Karpas-422 (cell line): ENCODE measurements around the gene LNPEP. TPM values are rescaled to one million over a fixed set of nuclear protein-coding genes. Genes with fewer than 3 reads are reported as not detected.

Source experiments
- DNase-seq: peaks from one replicate; pipeline ENCODE4 v3.0.0-alpha.2; 2015
- H2AFZ ChIP-seq: fragments of 200-600 bp; sonication (generic); 2 replicates; pipeline ENCODE4 v1.6.1; 2014; ENCODE audit warnings: antibody characterized with exemption, low read length, mixed read lengths
- H3K27ac ChIP-seq: fragments of 200-600 bp; sonication (generic); 2 replicates; pipeline ENCODE4 v1.5.1; 2014; ENCODE audit warnings: mild to moderate bottlenecking, low read length, moderate library complexity
- H3K27me3 ChIP-seq: fragments of 200-600 bp; sonication (generic); 2 replicates; pipeline ENCODE4 v1.6.1; 2014; ENCODE audit warnings: low read length, mixed read lengths
- H3K36me3 ChIP-seq: fragments of 200-600 bp; sonication (generic); 2 replicates; pipeline ENCODE4 v1.6.1; 2014; ENCODE audit warnings: low read length, mixed read lengths; ENCODE audit not compliant: insufficient read depth
- H3K4me1 ChIP-seq: fragments of 200-600 bp; sonication (generic); 2 replicates; pipeline ENCODE4 v1.6.1; 2014; ENCODE audit warnings: mild to moderate bottlenecking, low read length, mixed read lengths
- H3K4me2 ChIP-seq: fragments of 200-600 bp; sonication (generic); 2 replicates; pipeline ENCODE4 v1.6.1; 2014; ENCODE audit warnings: low read length, low read depth, mild to moderate bottlenecking; ENCODE audit not compliant: poor library complexity, severe bottlenecking
- H3K4me3 ChIP-seq: fragments of 200-600 bp; sonication (generic); 2 replicates; pipeline ENCODE4 v1.5.1; 2014; ENCODE audit warnings: mild to moderate bottlenecking, antibody characterized with exemption, low read length, mixed read lengths
- H3K79me2 ChIP-seq: fragments of 200-600 bp; sonication (generic); 2 replicates; pipeline ENCODE4 v1.6.1; 2014; ENCODE audit warnings: mild to moderate bottlenecking, low read length, mixed read lengths
- H3K9ac ChIP-seq: fragments of 200-600 bp; sonication (generic); 2 replicates; pipeline ENCODE4 v1.6.0; 2014; ENCODE audit warnings: low read length
- H3K9me2 ChIP-seq: fragments of 200-600 bp; sonication (generic), shearing (Covaris generic); replicated peaks from 2 replicates; pipeline ENCODE4 v1.6.0; 2014; ENCODE audit warnings: mild to moderate bottlenecking, low read length, moderate library complexity; ENCODE audit not compliant: insufficient read depth
- H3K9me3 ChIP-seq: fragments of 300-700, 200-600 bp; sonication (generic); 2 replicates; pipeline ENCODE4 v1.6.1; 2014; ENCODE audit warnings: low read length, mixed read lengths
- H4K20me1 ChIP-seq: fragments of 200-600 bp; sonication (generic); 2 replicates; pipeline ENCODE4 v1.6.1; 2014; ENCODE audit warnings: mild to moderate bottlenecking, antibody characterized with exemption, low read length, low read depth; ENCODE audit not compliant: insufficient read depth
- total RNA-seq: library from RNA; depleted of rRNA; stranded (reverse); fragments of >200 nt; shearing (Covaris generic); gene quantifications from 2 replicates; pipeline ENCODE4 v1.2.3, GENCODE V29; 2014; ENCODE audit warnings: low replicate concordance

Gene LNPEP
- total RNA-seq, 1 experiment from 2014 or later: 92.3 TPM

GRCh38 chr5:96984506-96985192 is 48.8 kb downstream of the LNPEP start:
- H3K27ac ChIP-seq: no peak overlapping the region
- H2AFZ ChIP-seq: no peak overlapping the region
- no peak overlapping the region for H3K9ac ChIP-seq
- H3K4me2 ChIP-seq: no peak overlapping the region
- H3K79me2 ChIP-seq: peaks cover 53% of the 10 kb centered on the region
- no peak overlapping the region for H3K4me3 ChIP-seq
- no peaks in the 10 kb centered on the region for H4K20me1 ChIP-seq
- no peaks in the 10 kb centered on the region for H3K9me3 ChIP-seq
- H3K9me2 ChIP-seq: no peaks in the 10 kb centered on the region
- no peaks in the 10 kb centered on the region; the same call in 1 of the 2 replicates for H3K4me1 ChIP-seq
- no peak for DNase-seq
- no peaks in the 10 kb centered on the region for H3K27me3 ChIP-seq
- peaks cover 28% of the 10 kb centered on the region for H3K36me3 ChIP-seq

GRCh38 chr5:96986450-96986849 is 50.6 kb downstream of the LNPEP start:
- no peak overlapping the region for H3K4me2 ChIP-seq
- no peaks in the 10 kb centered on the region for H3K9me2 ChIP-seq
- H3K79me2 ChIP-seq: peaks cover 56% of the 10 kb centered on the region
- no peaks in the 10 kb centered on the region for H3K9me3 ChIP-seq
- peaks cover 40% of the 10 kb centered on the region for H3K36me3 ChIP-seq
- H3K4me3 ChIP-seq: no peak overlapping the region
- no peaks in the 10 kb centered on the region; the same call in 1 of the 2 replicates for H3K4me1 ChIP-seq
- H4K20me1 ChIP-seq: no peaks in the 10 kb centered on the region
- H2AFZ ChIP-seq: no peak overlapping the region
- H3K27me3 ChIP-seq: no peaks in the 10 kb centered on the region
- DNase-seq: no peak
- no peak overlapping the region for H3K27ac ChIP-seq
- no peak overlapping the region for H3K9ac ChIP-seq

DNA sequence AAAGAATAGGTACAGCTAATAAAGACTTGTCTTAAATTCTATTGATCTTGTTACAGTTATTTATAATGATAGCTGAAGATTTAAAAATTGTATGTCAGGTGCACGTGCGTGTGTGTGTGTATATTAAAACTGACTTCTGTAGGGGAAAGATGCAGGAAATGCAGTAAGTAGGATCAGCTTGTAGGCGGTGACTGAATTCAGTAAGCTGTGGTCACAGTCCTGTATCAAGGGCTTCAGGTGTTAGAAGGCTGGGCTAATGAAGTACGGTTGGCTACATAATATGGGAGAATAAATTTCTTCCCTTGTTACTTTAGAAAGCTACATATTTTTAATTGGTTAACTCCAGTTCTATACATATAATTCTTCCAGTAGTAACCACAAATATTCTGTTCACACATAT is 54.2 kb downstream of the LNPEP start:
- H3K36me3 ChIP-seq: peaks cover 55% of the 10 kb centered on the region
- H3K27ac ChIP-seq: no peak overlapping the region

GRCh38 chr5:96991708-96992107 is 55.8 kb downstream of the LNPEP start:
- no peak overlapping the region for H3K27ac ChIP-seq
- H3K9ac ChIP-seq: no peak overlapping the region
- H3K9me2 ChIP-seq: no peaks in the 10 kb centered on the region
- no peak for DNase-seq
- H2AFZ ChIP-seq: no peak overlapping the region
- H3K4me3 ChIP-seq: no peak overlapping the region
- no peak overlapping the region for H3K4me2 ChIP-seq
- H3K36me3 ChIP-seq: peaks cover 50% of the 10 kb centered on the region
- peaks cover 36% of the 10 kb centered on the region for H3K79me2 ChIP-seq
- H3K27me3 ChIP-seq: no peaks in the 10 kb centered on the region
- H4K20me1 ChIP-seq: no peaks in the 10 kb centered on the region
- H3K4me1 ChIP-seq: peaks cover 16% of the 10 kb centered on the region
- H3K9me3 ChIP-seq: no peaks in the 10 kb centered on the region

More for the DNA sequence above, 54.2 kb downstream of the LNPEP start:
- Histone ChIP-seq H4K20me1 (no peaks in the 10 kb centered on the region), H3K9me3 (no peaks in the 10 kb centered on the region), H3K27me3 (no peaks in the 10 kb centered on the region), H3K4me3 (no peak overlapping the region), H3K9ac (no peak overlapping the region), H3K79me2 (peaks cover 43% of the 10 kb centered on the region), H3K9me2 (no peaks in the 10 kb centered on the region), H3K4me1 (peaks cover 16% of the 10 kb centered on the region), H3K4me2 (no peak overlapping the region), H2AFZ (no peak overlapping the region)
- no peak for DNase-seq

GRCh38 chr5:96993760-96994159 is 57.9 kb downstream of the LNPEP start:
- peak overlapping the region; percentile 10; the same call in 1 of the 2 replicates for H3K27ac ChIP-seq
- no peaks in the 10 kb centered on the region for H3K27me3 ChIP-seq
- no peak overlapping the region for H3K4me2 ChIP-seq
- no peak overlapping the region for H2AFZ ChIP-seq
- DNase-seq: no peak
- no peaks in the 10 kb centered on the region for H3K9me3 ChIP-seq
- no peak overlapping the region for H3K9ac ChIP-seq
- H4K20me1 ChIP-seq: no peaks in the 10 kb centered on the region
- peaks cover 46% of the 10 kb centered on the region for H3K36me3 ChIP-seq
- peaks cover 19% of the 10 kb centered on the region for H3K4me1 ChIP-seq
- H3K79me2 ChIP-seq: peaks cover 29% of the 10 kb centered on the region
- H3K9me2 ChIP-seq: no peaks in the 10 kb centered on the region
- no peak overlapping the region for H3K4me3 ChIP-seq

DNA sequence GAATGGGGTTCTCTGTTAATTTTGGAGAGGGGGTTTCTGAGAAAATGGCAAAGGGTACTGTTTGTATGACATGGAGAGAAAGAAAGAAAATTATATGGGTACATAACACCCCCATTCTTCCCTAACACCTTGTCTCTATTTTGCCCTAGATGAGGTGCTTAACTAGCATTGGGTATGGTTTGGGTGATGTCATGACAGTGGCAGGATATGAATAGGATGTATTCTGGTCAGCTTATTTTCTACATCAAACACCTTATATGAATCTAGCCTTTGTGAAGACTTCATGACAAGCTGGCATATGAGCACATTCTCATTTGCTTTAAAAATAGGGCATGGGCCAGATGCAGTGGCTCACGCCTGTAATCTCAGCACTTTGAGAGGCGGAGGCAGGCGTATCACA is 58.6 kb downstream of the LNPEP start:
- no peak for DNase-seq
- Histone ChIP-seq H3K9ac (no peak overlapping the region), H3K9me3 (no peaks in the 10 kb centered on the region), H2AFZ (no peak overlapping the region), H3K4me2 (no peak overlapping the region), H3K79me2 (peaks cover 26% of the 10 kb centered on the region), H4K20me1 (no peaks in the 10 kb centered on the region), H3K9me2 (no peaks in the 10 kb centered on the region), H3K4me1 (peaks cover 19% of the 10 kb centered on the region), H3K27ac (no peak overlapping the region), H3K36me3 (peaks cover 50% of the 10 kb centered on the region), H3K27me3 (no peaks in the 10 kb centered on the region), H3K4me3 (no peak overlapping the region)

DNA sequence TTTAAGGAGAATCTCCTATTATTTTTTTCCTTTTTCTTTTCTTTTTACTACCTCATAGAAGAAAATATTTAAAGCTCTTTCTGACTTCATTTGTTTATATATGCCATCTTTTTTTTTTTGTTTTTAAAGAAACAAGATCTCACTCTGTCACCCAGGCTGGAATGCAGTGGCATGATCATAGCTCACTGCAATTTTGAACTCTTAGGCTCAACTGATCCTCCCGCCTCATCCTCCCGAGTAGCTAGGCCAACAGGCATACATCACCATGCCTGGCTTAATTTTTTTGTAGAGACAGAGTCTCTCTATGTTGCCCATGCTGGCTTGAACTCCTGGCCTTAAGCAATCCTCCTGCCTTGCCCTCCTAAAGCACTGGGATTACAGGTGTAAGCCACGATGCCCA is 59.5 kb downstream of the LNPEP start:
- Histone ChIP-seq H3K4me1 (peaks cover 19% of the 10 kb centered on the region), H3K79me2 (peaks cover 16% of the 10 kb centered on the region), H4K20me1 (no peaks in the 10 kb centered on the region), H3K27ac (no peak overlapping the region), H3K27me3 (no peaks in the 10 kb centered on the region), H3K4me2 (no peak overlapping the region), H3K9ac (no peak overlapping the region), H3K36me3 (peaks cover 45% of the 10 kb centered on the region), H3K9me2 (no peaks in the 10 kb centered on the region), H2AFZ (no peak overlapping the region), H3K4me3 (no peak overlapping the region), H3K9me3 (no peaks in the 10 kb centered on the region)
- DNase-seq: no peak

- H3K36me3 ChIP-seq: peaks cover 32% of the 10 kb centered on the region; the same call in 1 of the 2 replicates
- H3K9me3 ChIP-seq: no peaks in the 10 kb centered on the region
- peak; percentile 85 for DNase-seq
- H3K4me3 ChIP-seq: no peak overlapping the region
- no peaks in the 10 kb centered on the region for H3K79me2 ChIP-seq
- H3K27me3 ChIP-seq: no peaks in the 10 kb centered on the region
- H3K4me1 ChIP-seq: peaks cover 18% of the 10 kb centered on the region
- no peak overlapping the region for H3K4me2 ChIP-seq
- no peaks in the 10 kb centered on the region for H4K20me1 ChIP-seq
- no peaks in the 10 kb centered on the region for H3K9me2 ChIP-seq
- no peak overlapping the region for H3K9ac ChIP-seq
- no peak overlapping the region for H3K27ac ChIP-seq
- no peak overlapping the region for H2AFZ ChIP-seq
These were observed 61.5 kb downstream of the LNPEP start for GRCh38 chr5:96997265-96997859.
